Measurements from ENCODE around the gene CD22. TPM values are rescaled to one million over a fixed set of nuclear protein-coding genes. Genes with fewer than 3 reads are reported as not detected.

The CD22 gene
- total RNA-seq, 1 experiment from 2014 or later: not detected

DNA sequence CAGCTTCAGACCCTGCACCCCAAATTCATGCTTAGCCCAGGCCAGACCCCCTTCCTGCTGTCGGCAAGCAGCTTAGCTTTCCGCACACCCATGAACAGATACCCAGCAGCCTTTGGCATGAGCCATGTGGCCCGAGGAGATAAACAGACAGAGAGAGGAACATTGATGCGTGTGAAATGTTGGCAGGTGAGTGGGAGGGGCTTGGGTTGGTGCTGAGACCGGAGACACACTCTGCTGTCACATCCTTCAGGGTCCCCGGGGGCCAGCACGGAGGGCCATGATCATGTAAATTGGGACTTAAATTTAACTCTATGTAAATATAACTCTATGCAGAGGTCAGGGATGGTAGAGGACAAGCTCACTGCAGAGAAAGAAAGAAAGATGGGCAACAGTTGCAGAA lies 1.5 kb downstream of the CD22 start:
- Histone ChIP-seq H2BK120ac (ENCODE audit: low read depth, low read length, poor library complexity, severe bottlenecking) (no peak overlapping the region), H3K4me2 (ENCODE audit: insufficient read depth, insufficient read length, low read length) (no peak overlapping the region), H3K4ac (ENCODE audit: low read depth, low read length) (no peak overlapping the region), H3K56ac (ENCODE audit: insufficient read length, low read depth, low read length) (no peak overlapping the region), H2BK20ac (ENCODE audit: low read depth, low read length, poor library complexity, severe bottlenecking) (no peak overlapping the region), H3K23me2 (ENCODE audit: insufficient read length, low read depth, low read length, poor library complexity, severe bottlenecking) (no peaks in the 10 kb centered on the region), H3K79me2 (ENCODE audit: insufficient read depth, low read length) (no peaks in the 10 kb centered on the region), H3K23ac (ENCODE audit: insufficient read length, low read depth, low read length) (no peak overlapping the region), H2BK12ac (ENCODE audit: insufficient read length, low read depth, low read length) (no peak overlapping the region), H3K9me3 (ENCODE audit: control insufficient read depth, low read depth, low read length) (no peaks in the 10 kb centered on the region), H4K8ac (replicated peaks; ENCODE audit: insufficient read length, low read depth, low read length) (no peak overlapping the region), H3T11ph (ENCODE audit: low read length) (no peak overlapping the region), H3K18ac (ENCODE audit: insufficient read length, low read depth, low read length) (no peak overlapping the region), H2AK5ac (ENCODE audit: insufficient read length, low read length) (no peak overlapping the region), H3K14ac (ENCODE audit: insufficient read depth, low read length) (no peak overlapping the region), H4K20me1 (ENCODE audit: control insufficient read depth, insufficient read depth, insufficient read length) (no peaks in the 10 kb centered on the region), H3K27ac (ENCODE audit: insufficient read length, low read depth, low read length) (no peak overlapping the region), H4K91ac (ENCODE audit: insufficient read length, low read depth, low read length) (no peak overlapping the region), H4K5ac (ENCODE audit: insufficient read length, low read depth, low read length) (no peak overlapping the region), H3K4me1 (ENCODE audit: insufficient read depth, low read length) (peaks cover 9% of the 10 kb centered on the region; the same call in 1 of the 2 replicates), H2AFZ (ENCODE audit: low read length) (no peak overlapping the region), H3K27me3 (ENCODE audit: insufficient read depth, low read length) (no peaks in the 10 kb centered on the region), H3K9ac (ENCODE audit: extremely low read depth, insufficient read length, low read length) (no peak overlapping the region), H2BK15ac (ENCODE audit: low read depth, low read length) (no peak overlapping the region), H2BK5ac (ENCODE audit: insufficient read length, low read length) (no peak overlapping the region), H3K79me1 (ENCODE audit: insufficient read depth, low read depth, low read length, poor library complexity, severe bottlenecking) (no peaks in the 10 kb centered on the region)
- no peaks in the 10 kb centered on the region for H3K36me3 Mint-ChIP-seq (ENCODE audit: insufficient read depth in 1 of 3, low read depth in 3 of 3)
- TF ChIP-seq, protein P1, sequence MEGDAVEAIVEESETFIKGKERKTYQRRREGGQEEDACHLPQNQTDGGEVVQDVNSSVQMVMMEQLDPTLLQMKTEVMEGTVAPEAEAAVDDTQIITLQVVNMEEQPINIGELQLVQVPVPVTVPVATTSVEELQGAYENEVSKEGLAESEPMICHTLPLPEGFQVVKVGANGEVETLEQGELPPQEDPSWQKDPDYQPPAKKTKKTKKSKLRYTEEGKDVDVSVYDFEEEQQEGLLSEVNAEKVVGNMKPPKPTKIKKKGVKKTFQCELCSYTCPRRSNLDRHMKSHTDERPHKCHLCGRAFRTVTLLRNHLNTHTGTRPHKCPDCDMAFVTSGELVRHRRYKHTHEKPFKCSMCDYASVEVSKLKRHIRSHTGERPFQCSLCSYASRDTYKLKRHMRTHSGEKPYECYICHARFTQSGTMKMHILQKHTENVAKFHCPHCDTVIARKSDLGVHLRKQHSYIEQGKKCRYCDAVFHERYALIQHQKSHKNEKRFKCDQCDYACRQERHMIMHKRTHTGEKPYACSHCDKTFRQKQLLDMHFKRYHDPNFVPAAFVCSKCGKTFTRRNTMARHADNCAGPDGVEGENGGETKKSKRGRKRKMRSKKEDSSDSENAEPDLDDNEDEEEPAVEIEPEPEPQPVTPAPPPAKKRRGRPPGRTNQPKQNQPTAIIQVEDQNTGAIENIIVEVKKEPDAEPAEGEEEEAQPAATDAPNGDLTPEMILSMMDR (conservative IDR thresholded peaks at IDR 0.05): no peak
- H3K9me3 Mint-ChIP-seq: no peaks in the 10 kb centered on the region
- H3K27ac Mint-ChIP-seq: peak overlapping the region in 1 of 3 experiments; percentile 49; a peak in 1 of 7 replicates
- WGBS (ENCODE audit: extremely low coverage, insufficient read length, low lambda C conversion rate): no CpG with 5 or more reads among the region's 7 CpGs
- H3K4me3 Mint-ChIP-seq: no peak overlapping the region
- H3K27me3 Mint-ChIP-seq (ENCODE audit: low read depth): no peaks in the 10 kb centered on the region; the same call in none of the 2 replicates
- peaks cover 10 to 12% of the 10 kb centered on the region in 2 experiments for H3K4me1 Mint-ChIP-seq
- no peak for DNase-seq

Data from H9 (cell line).